SH-SY5Y (cell line): Measurements from ENCODE around the gene DLK2.

Experiments used
- GATA2 ChIP-seq: IDR thresholded peaks from 2 replicates; pipeline ENCODE4 v1.6.1; 2011; ENCODE audit warnings: mild to moderate bottlenecking, low read depth, low read length
- GATA3 ChIP-seq: IDR thresholded peaks from 2 replicates; pipeline ENCODE4 v1.6.1; 2011; ENCODE audit warnings: low read depth, mild to moderate bottlenecking, low read length, moderate library complexity

DLK2 gene

GRCh38 chr6:43492673-43493072, 37.3 kb upstream of the DLK2 start:
- TF ChIP-seq GATA3 (no peak), GATA2 (no peak)

GRCh38 chr6:43491750-43492661, 36.7 kb upstream of the DLK2 start:
- TF ChIP-seq GATA3 (no peak), GATA2 (no peak)

- TF ChIP-seq GATA3 (no peak), GATA2 (no peak)
These were observed 35.2 kb upstream of the DLK2 start for GRCh38 chr6:43490523-43490939.

GRCh38 chr6:43489277-43490072, 34.1 kb upstream of the DLK2 start:
- no peak for TF ChIP-seq GATA2
- TF ChIP-seq GATA3, result no peak

- TF ChIP-seq GATA2 (no peak), GATA3 (no peak)
These were observed 33.4 kb upstream of the DLK2 start for GRCh38 chr6:43488667-43489276.

- TF ChIP-seq GATA2, result no peak
- TF ChIP-seq GATA3, result no peak
These were observed 26.4 kb upstream of the DLK2 start for GRCh38 chr6:43481591-43482236.

- no peak for TF ChIP-seq GATA2
- TF ChIP-seq GATA3, result no peak
These were observed 25.7 kb upstream of the DLK2 start for GRCh38 chr6:43481075-43481474.

- TF ChIP-seq GATA2, result no peak
- TF ChIP-seq GATA3, result no peak
These were observed 22.6 kb upstream of the DLK2 start for GRCh38 chr6:43478008-43478372.

GRCh38 chr6:43477235-43478007, 22.1 kb upstream of the DLK2 start, which contains the start of gene TJAP1:
TSS of gene TJAP1 (plus strand) at chr6:43477570. CDS start at chr6:43499002, 21,432 bp downstream.
- TF ChIP-seq GATA2, result no peak
- TF ChIP-seq GATA3, result no peak

GRCh38 chr6:43476746-43477145, 21.4 kb upstream of the DLK2 start:
- TF ChIP-seq GATA3 (no peak), GATA2 (no peak)

- TF ChIP-seq GATA3 (no peak), GATA2 (no peak)
These were observed 20.2 kb upstream of the DLK2 start for GRCh38 chr6:43475516-43475915.

GRCh38 chr6:43472515-43472914, 17.2 kb upstream of the DLK2 start:
- TF ChIP-seq GATA2, result no peak
- TF ChIP-seq GATA3, result no peak

GRCh38 chr6:43471399-43471798, 16.1 kb upstream of the DLK2 start:
- no peak for TF ChIP-seq GATA2
- TF ChIP-seq GATA3, result no peak
